DOHH2 (cell line): ENCODE data around the gene ZFHX3.

Experiments
- H3F3A ChIP-seq: fragments of 200-600 bp; sonication (generic), shearing (Covaris generic); 2 replicates; pipeline ENCODE4 v1.6.0; 2016; ENCODE audit warnings: antibody characterized with exemption, mild to moderate bottlenecking; ENCODE audit not compliant: control insufficient read depth, insufficient read depth
- H3K27ac ChIP-seq: fragments of 200-600 bp; sonication (generic); 2 replicates; pipeline ENCODE4 v1.5.1; 2014; ENCODE audit warnings: low read depth, mild to moderate bottlenecking, low read length, moderate library complexity
- H3K27me3 ChIP-seq: fragments of 200-600 bp; sonication (generic); 2 replicates; pipeline ENCODE4 v1.6.1; 2014; ENCODE audit warnings: mild to moderate bottlenecking, low read length, mixed read lengths; ENCODE audit not compliant: control insufficient read depth
- H3K36me3 ChIP-seq: fragments of 200-600 bp; sonication (generic); 2 replicates; pipeline ENCODE4 v1.6.1; 2014; ENCODE audit warnings: mild to moderate bottlenecking, low read length, moderate library complexity, mixed read lengths; ENCODE audit not compliant: control insufficient read depth
- H3K4me1 ChIP-seq: fragments of 200-600 bp; sonication (generic); 2 replicates; pipeline ENCODE4 v1.6.1; 2014; ENCODE audit warnings: mild to moderate bottlenecking, low read length, mixed read lengths; ENCODE audit not compliant: control insufficient read depth
- H3K4me2 ChIP-seq: fragments of 200-600 bp; sonication (generic); 2 replicates; pipeline ENCODE4 v1.6.0; 2014; ENCODE audit warnings: mild to moderate bottlenecking, low read length, moderate library complexity
- H3K4me3 ChIP-seq: fragments of 200-600 bp; sonication (generic); 2 replicates; pipeline ENCODE4 v1.5.1; 2014; ENCODE audit warnings: mild to moderate bottlenecking, low read length, mixed read lengths
- H3K79me2 ChIP-seq: fragments of 200-600 bp; sonication (generic); 2 replicates; pipeline ENCODE4 v1.6.1; 2014; ENCODE audit warnings: mild to moderate bottlenecking, low read length, mixed read lengths; ENCODE audit not compliant: control insufficient read depth
- H3K9me2 ChIP-seq: fragments of 200-600 bp; sonication (generic); replicated peaks from 2 replicates; pipeline ENCODE4 v1.6.1; 2014; ENCODE audit warnings: mild to moderate bottlenecking, low read length, mixed read lengths; ENCODE audit not compliant: control insufficient read depth
- H3K9me3 ChIP-seq: fragments of 200-600 bp; sonication (generic); 2 replicates; pipeline ENCODE4 v1.6.1; 2014; ENCODE audit warnings: antibody characterized with exemption, low read length, mixed read lengths; ENCODE audit not compliant: control insufficient read depth, insufficient read depth
- H4K20me1 ChIP-seq: fragments of 200-600 bp; sonication (generic); 2 replicates; pipeline ENCODE4 v1.6.0; 2014; ENCODE audit warnings: low read depth, mild to moderate bottlenecking, antibody characterized with exemption, low read length, moderate library complexity; ENCODE audit not compliant: control insufficient read depth, insufficient read depth
- EZH2phosphoT487 ChIP-seq: fragments of 200-600 bp; sonication (generic); IDR thresholded peaks from 2 replicates; pipeline ENCODE4 v1.6.1; 2017; ENCODE audit warnings: borderline replicate concordance, mild to moderate bottlenecking, antibody characterized with exemption, low read length, moderate library complexity, mixed read lengths
- TF ChIP-seq, protein P1 (sequence below): fragments of 200-600 bp; sonication (generic); IDR thresholded peaks from one replicate; pipeline ENCODE4 v1.5.1; 2014; ENCODE audit warnings: antibody characterized with exemption, mild to moderate bottlenecking, low read depth, low read length; ENCODE audit not compliant: poor library complexity, severe bottlenecking

ZFHX3 gene

DNA sequence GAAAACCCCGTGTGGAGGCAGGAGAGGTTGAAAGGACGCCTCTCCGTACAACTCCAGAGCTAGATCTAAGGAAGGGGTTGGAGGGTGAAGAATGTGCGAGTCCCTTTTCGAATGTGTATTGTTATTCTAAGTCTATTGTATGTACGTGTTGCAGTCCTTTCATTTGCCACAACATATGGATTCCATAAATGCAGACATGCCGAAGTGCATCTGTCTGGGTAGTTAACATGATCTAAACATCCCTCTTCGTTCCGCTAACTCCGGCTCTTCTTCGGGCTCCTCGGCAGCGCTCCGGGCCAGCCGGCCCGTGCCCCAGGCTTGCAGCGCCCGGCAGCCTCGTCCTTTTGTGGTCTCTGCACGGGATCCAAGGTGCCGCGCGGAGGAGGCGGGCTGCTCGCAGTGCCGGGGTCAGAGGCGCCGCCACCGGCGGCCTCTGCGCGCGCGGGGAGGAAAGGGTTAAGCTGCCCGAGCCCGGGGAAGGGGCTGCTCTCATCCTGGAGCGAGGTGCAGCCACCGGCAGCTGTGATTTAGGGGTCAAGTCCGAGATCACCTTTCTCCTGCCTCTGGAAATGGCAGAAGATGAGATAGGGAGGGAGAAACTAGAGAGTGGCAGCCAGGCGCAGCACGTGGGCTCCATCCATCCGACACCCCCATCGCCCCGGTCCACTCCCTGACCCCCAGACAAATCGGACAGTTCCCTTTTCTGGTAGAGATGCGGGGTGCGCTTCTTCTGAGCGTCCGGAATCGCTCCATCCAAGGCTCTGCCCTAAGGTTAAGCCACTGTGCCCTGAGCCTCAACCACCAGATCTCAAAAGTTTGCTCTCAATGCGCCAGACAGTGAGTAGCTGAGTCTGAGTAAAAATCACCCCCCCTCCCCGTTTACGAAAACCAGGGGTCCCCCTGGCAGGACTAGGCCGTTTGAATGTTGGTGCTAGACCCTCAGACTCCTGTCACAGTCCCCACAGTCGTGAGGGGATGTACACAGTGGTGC lies 15.1 kb upstream of the ZFHX3 start:
- no peaks in the 10 kb centered on the region for H3K9me3 ChIP-seq
- no peak overlapping the region for H3K4me2 ChIP-seq
- no peaks in the 10 kb centered on the region for H3K9me2 ChIP-seq
- no peak overlapping the region for H3K27ac ChIP-seq
- H3K27me3 ChIP-seq: peaks cover 74% of the 10 kb centered on the region
- no peaks in the 10 kb centered on the region; the same call in 1 of the 2 replicates for H4K20me1 ChIP-seq
- H3F3A ChIP-seq: 0 out of 2 replicates have a peak, but pooled peaks cover 7% of the 10 kb centered on the region
- H3K79me2 ChIP-seq: 0 out of 2 replicates have a peak, but pooled peaks cover 3% of the 10 kb centered on the region
- no peaks in the 10 kb centered on the region for H3K36me3 ChIP-seq
- TF ChIP-seq, protein P1, sequence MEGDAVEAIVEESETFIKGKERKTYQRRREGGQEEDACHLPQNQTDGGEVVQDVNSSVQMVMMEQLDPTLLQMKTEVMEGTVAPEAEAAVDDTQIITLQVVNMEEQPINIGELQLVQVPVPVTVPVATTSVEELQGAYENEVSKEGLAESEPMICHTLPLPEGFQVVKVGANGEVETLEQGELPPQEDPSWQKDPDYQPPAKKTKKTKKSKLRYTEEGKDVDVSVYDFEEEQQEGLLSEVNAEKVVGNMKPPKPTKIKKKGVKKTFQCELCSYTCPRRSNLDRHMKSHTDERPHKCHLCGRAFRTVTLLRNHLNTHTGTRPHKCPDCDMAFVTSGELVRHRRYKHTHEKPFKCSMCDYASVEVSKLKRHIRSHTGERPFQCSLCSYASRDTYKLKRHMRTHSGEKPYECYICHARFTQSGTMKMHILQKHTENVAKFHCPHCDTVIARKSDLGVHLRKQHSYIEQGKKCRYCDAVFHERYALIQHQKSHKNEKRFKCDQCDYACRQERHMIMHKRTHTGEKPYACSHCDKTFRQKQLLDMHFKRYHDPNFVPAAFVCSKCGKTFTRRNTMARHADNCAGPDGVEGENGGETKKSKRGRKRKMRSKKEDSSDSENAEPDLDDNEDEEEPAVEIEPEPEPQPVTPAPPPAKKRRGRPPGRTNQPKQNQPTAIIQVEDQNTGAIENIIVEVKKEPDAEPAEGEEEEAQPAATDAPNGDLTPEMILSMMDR: no peak
- peak; percentile 54; the same call in 1 of the 2 replicates for TF ChIP-seq EZH2phosphoT487
- peaks cover 10% of the 10 kb centered on the region for H3K4me1 ChIP-seq
- H3K4me3 ChIP-seq: no peak overlapping the region

DNA sequence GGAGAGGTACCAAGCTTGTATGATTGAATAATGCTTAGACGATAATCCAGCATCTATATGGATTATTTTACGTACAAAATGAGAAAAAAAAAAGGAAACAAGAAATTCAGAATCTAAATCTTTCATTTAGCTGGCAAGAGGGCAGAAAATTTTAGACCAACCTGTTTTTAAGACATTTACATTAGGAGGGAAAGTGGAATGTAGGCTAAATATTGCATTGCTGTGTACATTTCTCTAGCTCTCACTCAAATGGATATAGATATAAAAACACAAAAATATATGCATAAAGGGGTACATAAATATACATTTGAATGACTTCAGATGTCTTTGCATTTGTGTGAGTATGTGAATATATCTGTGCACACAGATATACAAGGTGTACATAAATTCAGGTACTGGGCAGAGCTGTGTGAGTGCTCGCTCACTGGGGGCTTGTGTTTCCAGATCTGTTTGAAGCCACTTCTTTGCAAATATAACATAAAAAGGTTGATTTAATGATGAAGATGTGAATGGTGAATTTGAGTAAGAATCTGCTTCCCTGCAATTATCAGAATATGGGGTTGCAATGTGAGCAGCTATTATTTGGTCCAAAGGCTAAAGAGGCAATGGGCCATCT lies 14.2 kb upstream of the ZFHX3 start:
- Histone ChIP-seq H3K27me3 (peaks cover 69% of the 10 kb centered on the region), H3K36me3 (no peaks in the 10 kb centered on the region), H3K4me2 (no peak overlapping the region), H3K4me3 (no peak overlapping the region), H3K79me2 (peaks cover 8% of the 10 kb centered on the region), H3K9me2 (no peaks in the 10 kb centered on the region), H3K4me1 (peaks cover 14% of the 10 kb centered on the region), H3K9me3 (no peaks in the 10 kb centered on the region), H3K27ac (no peak overlapping the region), H4K20me1 (peaks cover 2% of the 10 kb centered on the region; the same call in 1 of the 2 replicates), H3F3A (peaks cover 7% of the 10 kb centered on the region; the same call in 1 of the 2 replicates)
- no peak for TF ChIP-seq EZH2phosphoT487
- TF ChIP-seq, protein P1: no peak

DNA sequence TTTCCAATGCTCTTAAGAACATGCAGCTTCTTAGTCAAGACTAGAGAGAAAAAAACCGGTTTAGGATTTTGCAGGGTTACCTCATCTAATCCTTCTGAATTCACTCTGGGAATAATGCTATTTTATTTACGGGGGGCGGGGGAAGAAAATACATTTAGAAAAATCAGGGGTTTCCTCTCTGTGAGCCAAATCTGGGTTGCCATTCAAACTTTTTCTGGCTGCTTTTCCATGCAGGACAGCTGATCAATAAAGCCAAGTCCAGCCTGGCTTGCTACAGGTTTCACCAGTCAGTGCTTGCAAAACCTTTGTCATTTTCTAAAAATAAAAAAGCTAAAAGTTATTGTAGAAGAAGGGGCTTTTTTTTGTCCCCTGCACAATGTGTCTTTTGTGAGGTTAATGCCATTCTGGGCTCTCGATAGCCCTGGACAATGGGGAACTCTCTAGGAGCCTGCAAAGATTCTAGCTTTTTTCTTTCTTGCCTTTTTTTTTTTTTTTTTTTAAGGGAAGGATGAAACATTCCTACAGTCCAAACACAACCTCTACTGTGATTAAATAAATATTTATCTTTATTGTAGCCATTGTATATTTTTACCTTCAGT lies 13.1 kb upstream of the ZFHX3 start:
- TF ChIP-seq EZH2phosphoT487: peak; percentile 47; the same call in 1 of the 2 replicates
- TF ChIP-seq, protein P1: no peak
- H3K27ac ChIP-seq: no peak overlapping the region
- peaks cover 13% of the 10 kb centered on the region for H3F3A ChIP-seq
- H3K27me3 ChIP-seq: peaks cover 60% of the 10 kb centered on the region
- peaks cover 19% of the 10 kb centered on the region for H3K79me2 ChIP-seq
- H3K4me3 ChIP-seq: no peak overlapping the region
- H4K20me1 ChIP-seq: peaks cover 6% of the 10 kb centered on the region; the same call in 1 of the 2 replicates
- no peaks in the 10 kb centered on the region for H3K9me3 ChIP-seq
- peaks cover 16% of the 10 kb centered on the region for H3K4me1 ChIP-seq
- H3K9me2 ChIP-seq: no peaks in the 10 kb centered on the region
- H3K4me2 ChIP-seq: no peak overlapping the region
- H3K36me3 ChIP-seq: no peaks in the 10 kb centered on the region
